MCF 10A (cell line): ENCODE measurements around the gene FCMR. TPM values are rescaled to one million over a fixed set of nuclear protein-coding genes. Genes with fewer than 3 reads are reported as not detected.
A peak's percentile ranks its signal among the peaks of the same experiment; 100 is the strongest.

Source experiments
- BruUV-seq: library from RNA; stranded (reverse); fragments of 400-500 nt; replicated peaks from 2 replicates; lab custom pipeline; 2021; lab: Mats Ljungman, UMichigan
- CTCF ChIA-PET: fragments of 300-600 bp; sonication (Branson Sonifier 250); formaldehyde crosslinking; extraction: SDS; loops from one replicate; lab custom pipeline; 2021; ENCODE audit warnings: antibody characterized with exemption, inconsistent platforms; lab: Yijun Ruan, JAX
- POLR2A ChIA-PET: fragments of 300-600, 350-650 bp; sonication (Branson Sonifier 250); formaldehyde crosslinking; extraction: SDS; loops from one replicate; lab custom pipeline; 2020; ENCODE audit warnings: antibody characterized with exemption, inconsistent platforms; lab: Yijun Ruan, JAX
- DNase-seq: peaks from one replicate; pipeline ENCODE4 v3.0.0-alpha.2; 2018; ENCODE audit not compliant: unreplicated experiment
- H3K27ac Mint-ChIP-seq: one replicate; pipeline ENCODE4 v1.8.0; 2022; ENCODE audit warnings: mild to moderate bottlenecking, low read depth, mixed read lengths; ENCODE audit not compliant: unreplicated experiment
- H3K27me3 Mint-ChIP-seq: one replicate; pipeline ENCODE4 v1.8.0; 2022; ENCODE audit warnings: mixed read lengths; ENCODE audit not compliant: insufficient read depth, unreplicated experiment
- H3K36me3 Mint-ChIP-seq: one replicate; pipeline ENCODE4 v1.8.0; 2022; ENCODE audit warnings: mild to moderate bottlenecking, moderate library complexity, mixed read lengths; ENCODE audit not compliant: insufficient read depth, unreplicated experiment
- H3K4me1 Mint-ChIP-seq: one replicate; pipeline ENCODE4 v1.8.0; 2022; ENCODE audit warnings: mixed read lengths; ENCODE audit not compliant: insufficient read depth, unreplicated experiment
- H3K4me3 Mint-ChIP-seq: one replicate; pipeline ENCODE4 v1.8.0; 2022; ENCODE audit warnings: mild to moderate bottlenecking, moderate library complexity, mixed read lengths; ENCODE audit not compliant: unreplicated experiment
- H3K9me3 Mint-ChIP-seq: one replicate; pipeline ENCODE4 v1.8.0; 2022; ENCODE audit warnings: mixed read lengths; ENCODE audit not compliant: unreplicated experiment
- CTCF ChIP-seq: fragments of 200-600 bp; IDR thresholded peaks from one replicate; pipeline ENCODE4 v1.8.0; 2022; ENCODE audit warnings: antibody characterized with exemption, mild to moderate bottlenecking; ENCODE audit not compliant: unreplicated experiment
- intact Hi-C: fragments of 100-400 bp; cut with micrococcal nuclease; formaldehyde crosslinking; loops from 2 replicates; pipeline ENCODE4 v1.14.1; 2022
- total RNA-seq: library from RNA; stranded (reverse); gene quantifications from 2 replicates; pipeline ENCODE4 v1.2.3, GENCODE V29; 2022

The FCMR gene
- total RNA-seq, 1 experiment from 2014 or later: 10.1 TPM

GRCh38 chr1:206867716-206868115 is 54.0 kb downstream of the FCMR start:
- Mint-ChIP-seq H3K27ac (peak overlapping the region; percentile 0), H3K36me3 (no peaks in the 10 kb centered on the region), H3K4me1 (peaks cover 32% of the 10 kb centered on the region), H3K4me3 (no peak overlapping the region), H3K27me3 (no peaks in the 10 kb centered on the region), H3K9me3 (no peaks in the 10 kb centered on the region)
- CTCF ChIA-PET: interaction anchor here (0.5 to 4.4 kb wide), 9 partner anchors 10 to 141 kb away, joined by 3 to 37 read pairs (median 8); no protein-coding TSS in a partner anchor
- intact Hi-C loops: no loop called here
- POLR2A ChIA-PET: interaction anchor here (0.8 to 3.8 kb wide), 9 partner anchors 8 to 45 kb away, joined by 3 to 38 read pairs (median 3); no protein-coding TSS in a partner anchor
- DNase-seq: no peak
- BruUV-seq: TSS peak; percentile 19
- TF ChIP-seq CTCF: no peak

GRCh38 chr1:206867239-206867638 is 54.5 kb downstream of the FCMR start:
- intact Hi-C loops: no loop called here
- BruUV-seq: no TSS peak
- Mint-ChIP-seq H3K36me3 (no peaks in the 10 kb centered on the region), H3K4me1 (peaks cover 32% of the 10 kb centered on the region), H3K9me3 (no peaks in the 10 kb centered on the region), H3K27ac (peak overlapping the region; percentile 0), H3K4me3 (no peak overlapping the region), H3K27me3 (no peaks in the 10 kb centered on the region)
- DNase-seq: peak; percentile 60
- no peak for TF ChIP-seq CTCF
- ChIA-PET CTCF (interaction anchor here (0.6 to 4.4 kb wide), 11 partner anchors 11 to 141 kb away, joined by 3 to 37 read pairs (median 5); no protein-coding TSS in a partner anchor), POLR2A (interaction anchor here (0.8 to 3.8 kb wide), 6 partner anchors 17 to 46 kb away, joined by 3 to 38 read pairs (median 3); no protein-coding TSS in a partner anchor)

- Mint-ChIP-seq H3K4me1 (peaks cover 32% of the 10 kb centered on the region), H3K9me3 (no peaks in the 10 kb centered on the region), H3K36me3 (no peaks in the 10 kb centered on the region), H3K27me3 (peaks cover 8% of the 10 kb centered on the region), H3K4me3 (no peak overlapping the region), H3K27ac (no peak overlapping the region)
- BruUV-seq: no TSS peak
- ChIA-PET CTCF (interaction anchor here (0.5 to 7.6 kb wide), 17 partner anchors 11 to 277 kb away, joined by 3 to 89 read pairs (median 16); partner anchors contain the start of gene IL24), POLR2A (interaction anchor here (1.2 to 3.8 kb wide), 8 partner anchors 17 to 43 kb away, joined by 3 to 38 read pairs (median 9); no protein-coding TSS in a partner anchor)
- DNase-seq: peak; percentile 51
- no peak for TF ChIP-seq CTCF
- intact Hi-C loops: no loop called here
Measured at GRCh38 chr1:206866062-206866461, 55.7 kb downstream of the FCMR start.

- Mint-ChIP-seq H3K4me1 (peaks cover 32% of the 10 kb centered on the region), H3K27me3 (peaks cover 18% of the 10 kb centered on the region), H3K4me3 (no peak within 1 kb of the TSS), H3K9me3 (no peaks in the 10 kb centered on the region), H3K27ac (no peak within 1 kb of the TSS), H3K36me3 (no peaks in the 10 kb centered on the region)
- intact Hi-C loops: loop anchor here (1.0 kb wide), 4 partner anchors 25 to 126 kb away; no protein-coding TSS in a partner anchor
- POLR2A ChIA-PET: interaction anchor here (0.7 to 3.8 kb wide), 13 partner anchors 15 to 188 kb away, joined by 3 to 38 read pairs (median 9); partner anchors contain the start of gene PFKFB2
- peak; percentile 100 for TF ChIP-seq CTCF
- CTCF ChIA-PET: interaction anchor here (0.6 to 7.6 kb wide), 57 partner anchors 9 to 395 kb away, joined by 3 to 89 read pairs (median 6); partner anchors contain the start of genes IKBKE, IL10 and IL24
- DNase-seq: peak; percentile 100
- BruUV-seq: no TSS peak
Measured at GRCh38 chr1:206864939-206865671, 56.6 kb downstream of the FCMR start, which contains the start of gene IL20. Gene IL20, plus strand, starts transcription at chr1:206865623. Its CDS starts 230 bp downstream, at chr1:206865853.
